Panc1 (cell line): Measurements from ENCODE around the gene GRPR. TPM values are rescaled to one million over a fixed set of nuclear protein-coding genes. Genes with fewer than 3 reads are reported as not detected.

Experiments
- ATAC-seq: fragments of 200-7000 bp; cut with Tn5 transposase; 2 replicates; pipeline ENCODE4 v1.9.1; 2020; ENCODE audit warnings: mild to moderate bottlenecking, moderate library complexity
- BruUV-seq: library from RNA; stranded (reverse); fragments of 400-500 nt; replicated peaks from 2 replicates; lab custom pipeline; 2021; lab: Mats Ljungman, UMichigan
- CTCF ChIA-PET: fragments of 300-600 bp; sonication (Branson Sonifier 250); formaldehyde crosslinking; loops from one replicate; lab custom pipeline; 2022; ENCODE audit warnings: antibody characterized with exemption; lab: Charles Lee
- POLR2A ChIA-PET: fragments of 300-600 bp; sonication (Branson Sonifier 250); formaldehyde crosslinking; loops from one replicate; lab custom pipeline; 2022; ENCODE audit warnings: antibody characterized with exemption; lab: Charles Lee
- DNase-seq: peaks from one replicate; pipeline ENCODE4 v3.0.0-alpha.2; 2010; ENCODE audit warnings: low read depth, low spot score
- H3K27ac ChIP-seq: 2 replicates; pipeline ENCODE4 v1.5.1; 2011; ENCODE audit warnings: mild to moderate bottlenecking, low read length, inconsistent platforms
- H3K27me3 ChIP-seq: fragments of 200-500 bp; sonication (Bioruptor generic); 2 replicates; pipeline ENCODE4 v1.6.0; 2014; ENCODE audit warnings: low read length, inconsistent platforms; ENCODE audit not compliant: control insufficient read depth, insufficient read depth
- H3K36me3 ChIP-seq: fragments of 200-500 bp; sonication (Bioruptor generic); 2 replicates; pipeline ENCODE4 v1.5.1; 2014; ENCODE audit warnings: inconsistent platforms, mild to moderate bottlenecking, low read length, moderate library complexity; ENCODE audit not compliant: control insufficient read depth, insufficient read depth
- H3K4me1 ChIP-seq: 2 replicates; pipeline ENCODE4 v1.5.1; 2011; ENCODE audit warnings: inconsistent platforms, mild to moderate bottlenecking, low read length, moderate library complexity; ENCODE audit not compliant: control insufficient read depth, insufficient read depth
- H3K4me3 ChIP-seq, 2 experiments: 2 replicates each; pipeline ENCODE4 v1.5.1; 2011 to 2012; ENCODE audit warnings: low read depth in 2 of 2, low read length in 2 of 2, mild to moderate bottlenecking in 2 of 2, inconsistent platforms in 1 of 2, moderate library complexity in 1 of 2
- H3K9me3 ChIP-seq: fragments of 200-500 bp; sonication (Bioruptor generic); 2 replicates; pipeline ENCODE4 v1.5.1; 2014; ENCODE audit warnings: low read depth, mild to moderate bottlenecking, inconsistent platforms, low read length, moderate library complexity; ENCODE audit not compliant: control insufficient read depth, insufficient read depth
- CTCF ChIP-seq: fragments of 450-650 bp; IDR thresholded peaks from 2 replicates; pipeline ENCODE4 v1.5.1; 2017; ENCODE audit warnings: mild to moderate bottlenecking
- POLR2AphosphoS5 ChIP-seq: IDR thresholded peaks from 2 replicates; pipeline ENCODE4 v1.6.1; 2012; ENCODE audit warnings: mild to moderate bottlenecking, low read depth, low read length, moderate library complexity
- REST ChIP-seq, 2 experiments: IDR thresholded peaks; 2 replicates each; pipeline ENCODE4 v1.6.1; 2011 to 2012; ENCODE audit warnings: low read depth in 2 of 2, control low read depth in 1 of 2, low read length in 1 of 2, mild to moderate bottlenecking in 1 of 2, moderate library complexity in 1 of 2; ENCODE audit not compliant: insufficient read depth in 1 of 2
- SIN3A ChIP-seq: IDR thresholded peaks from 2 replicates; pipeline ENCODE4 v1.6.1; 2012; ENCODE audit warnings: low read depth, mild to moderate bottlenecking, low read length, moderate library complexity, borderline replicate concordance; ENCODE audit not compliant: insufficient read depth
- TCF7L2 ChIP-seq: IDR thresholded peaks from 2 replicates; pipeline ENCODE4 v1.6.1; 2011; ENCODE audit warnings: mild to moderate bottlenecking, low read depth, low read length, inconsistent platforms
- in situ Hi-C: cut with HindIII; loops from 2 replicates; pipeline ENCODE4 v1.10.0; 2016; ENCODE audit warnings: low sequenced_read_pairs, low pct_unique_long_range_greater_than_20kb
- intact Hi-C: fragments of 100-400 bp; cut with micrococcal nuclease; formaldehyde crosslinking; loops from one replicate; pipeline ENCODE4 v1.10.0; 2022; ENCODE audit not compliant: unreplicated experiment
- total RNA-seq: library from RNA; stranded (reverse); gene quantifications from one replicate; pipeline ENCODE4 v1.2.1, GENCODE V29; 2021; ENCODE audit not compliant: unreplicated experiment

The GRPR gene
- total RNA-seq, 1 experiment from 2014 or later, result not detected

DNA sequence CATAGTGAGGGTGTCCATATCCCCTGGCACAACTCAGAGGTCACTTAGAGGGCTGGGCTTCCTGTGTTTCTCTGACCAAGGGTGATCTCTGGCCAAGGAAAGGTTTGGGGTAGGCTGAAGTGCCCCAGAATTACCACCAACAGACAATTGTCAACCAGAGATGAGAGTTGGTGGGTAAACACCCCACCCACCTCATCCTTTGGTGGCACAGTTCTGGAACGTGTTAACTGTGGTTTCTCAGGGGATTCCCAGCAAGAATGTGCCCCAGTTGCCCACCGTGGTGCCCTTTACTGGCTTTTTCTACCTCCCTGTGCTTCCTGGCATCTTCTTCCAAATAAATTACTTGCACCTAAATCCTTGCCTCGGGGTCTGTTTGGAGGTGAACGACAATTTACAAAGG is 17.1 kb downstream of the GRPR start:
- no peak overlapping the region for H3K27ac ChIP-seq
- TF ChIP-seq POLR2AphosphoS5 (no peak), REST (IDR thresholded peaks at IDR 0.05; ENCODE audit: insufficient read depth in 1 of 2, low read depth in 2 of 2, low read length in 1 of 2) (no peak), CTCF (no peak), TCF7L2 (no peak), SIN3A (no peak)
- no TSS peak for BruUV-seq
- ChIA-PET CTCF (no interaction called here), POLR2A (no interaction called here)
- in situ Hi-C loops, result no loop called here
- H3K36me3 ChIP-seq, result no peaks in the 10 kb centered on the region
- H3K4me1 ChIP-seq, result no peaks in the 10 kb centered on the region
- H3K9me3 ChIP-seq, result no peaks in the 10 kb centered on the region
- H3K27me3 ChIP-seq, result no peaks in the 10 kb centered on the region
- intact Hi-C loops, result no loop called here
- DNase-seq, result no peak
- no peak overlapping the region for H3K4me3 ChIP-seq
- no peak for ATAC-seq

GRCh38 chrX:16140983-16141382 is 17.6 kb downstream of the GRPR start:
- TF ChIP-seq TCF7L2 (no peak), SIN3A (no peak), REST (IDR thresholded peaks at IDR 0.05; ENCODE audit: insufficient read depth in 1 of 2, low read depth in 2 of 2, low read length in 1 of 2) (no peak), CTCF (no peak), POLR2AphosphoS5 (no peak)
- DNase-seq (no peak), ATAC-seq (no peak)
- Histone ChIP-seq H3K27ac (no peak overlapping the region), H3K9me3 (no peaks in the 10 kb centered on the region), H3K27me3 (no peaks in the 10 kb centered on the region), H3K4me1 (no peaks in the 10 kb centered on the region), H3K36me3 (no peaks in the 10 kb centered on the region), H3K4me3 (no peak overlapping the region)
- CTCF ChIA-PET, result no interaction called here
- intact Hi-C loops, result no loop called here
- BruUV-seq, result no TSS peak
- POLR2A ChIA-PET, result no interaction called here
- in situ Hi-C loops, result no loop called here
